RCC 7860 (cell line): ENCODE data around the gene NTN5.
A peak's percentile ranks its signal among the peaks of the same experiment; 100 is the strongest.
"Not testable (repeated sequence)": the region's sequence is repeated elsewhere in the genome, so short reads cannot be mapped to it uniquely, and the experiment has no call there.

ENCODE experiments used
- DNase-seq: peaks from one replicate; pipeline ENCODE4 v3.0.0-alpha.2; 2015; ENCODE audit warnings: low spot score
- FAIRE-seq: peaks from 2 replicates; lab custom pipeline; 2012; peaks lifted over from hg19 to GRCh38; lab: Jason Lieb, UNC

The NTN5 gene

DNA sequence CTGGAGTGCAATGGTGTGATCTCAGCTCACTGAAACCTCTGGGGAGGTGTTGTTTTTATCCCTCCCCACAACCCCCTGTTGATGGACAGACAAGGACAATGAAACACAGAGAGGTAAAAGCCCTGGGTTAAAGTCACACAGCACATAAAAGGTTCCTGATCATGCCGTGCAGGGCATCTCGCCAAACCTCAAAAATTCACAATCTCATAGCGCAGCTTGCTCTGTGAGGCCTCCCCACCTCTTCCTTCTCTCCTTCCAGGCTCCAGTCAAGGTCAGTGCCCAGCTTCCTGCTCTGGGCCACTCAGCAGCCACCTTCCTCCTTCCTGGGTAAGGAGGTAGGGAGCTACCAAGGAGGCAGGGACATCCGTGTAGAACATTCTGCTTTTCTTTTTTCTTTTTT lies 25.2 kb upstream of the NTN5 start:
- peak; percentile 85 for FAIRE-seq
- DNase-seq: peak; percentile 74

DNA sequence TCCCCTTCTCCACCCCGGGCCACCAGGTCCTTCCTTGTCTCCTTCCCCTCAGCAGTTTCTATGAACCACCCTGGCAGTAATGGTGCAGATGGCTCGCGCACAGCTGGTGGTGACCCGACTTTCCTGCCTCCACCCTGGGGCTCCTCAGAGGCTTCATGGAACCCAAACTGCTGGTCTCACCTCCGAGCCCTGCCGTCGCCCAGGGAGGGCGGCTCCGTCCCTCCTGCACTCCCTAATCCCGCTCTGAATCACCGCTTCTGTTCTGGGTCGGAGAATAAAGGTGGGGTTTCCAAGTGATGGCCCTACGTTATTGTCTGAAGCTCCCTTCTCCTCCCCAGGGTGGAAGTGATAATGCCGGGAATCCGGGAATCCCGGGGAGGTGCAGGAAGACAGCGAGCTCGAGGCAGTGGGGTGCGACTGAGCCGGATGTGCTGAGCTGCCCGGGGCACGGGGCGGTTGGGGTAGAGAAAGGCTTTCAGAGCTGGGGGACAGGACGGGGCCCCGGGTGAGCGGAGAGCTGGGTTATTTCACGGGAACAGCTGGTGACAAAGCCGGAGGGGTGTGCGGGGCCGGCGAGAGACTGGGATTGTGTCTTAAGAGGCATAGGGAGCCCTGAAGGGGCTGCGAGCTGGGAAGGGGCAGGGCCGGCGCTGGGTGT lies 23.7 kb upstream of the NTN5 start:
- DNase-seq: no peak

DNA sequence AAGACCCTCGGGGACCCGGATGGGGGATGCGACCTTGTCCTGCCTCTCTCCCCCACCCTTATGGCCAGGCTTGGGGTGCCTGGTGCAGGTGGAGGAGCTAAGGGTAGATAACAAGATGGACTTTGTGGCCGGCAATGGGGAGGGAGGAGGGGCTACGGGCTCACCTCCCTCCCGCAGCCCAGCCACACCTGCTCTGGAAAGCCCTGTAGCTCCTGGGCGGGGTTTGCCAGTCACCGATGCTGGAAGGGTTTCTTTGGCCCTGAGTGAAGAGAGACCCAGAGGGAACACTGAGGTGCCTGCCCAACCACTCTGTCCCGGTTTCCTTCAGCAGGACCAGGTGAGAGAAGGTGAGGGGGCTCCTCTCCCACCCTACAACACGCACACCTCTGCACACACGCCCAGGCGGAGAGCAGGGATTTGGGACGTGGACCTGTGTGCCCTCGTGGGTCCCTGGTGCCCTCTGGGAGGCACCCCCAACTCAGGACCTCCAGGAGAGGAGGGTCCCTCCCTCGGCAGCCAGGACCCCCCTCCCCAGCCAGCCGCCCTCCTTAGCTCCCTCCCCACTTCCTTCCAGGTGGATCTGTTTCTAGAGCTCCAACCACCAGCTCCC lies 23.0 kb upstream of the NTN5 start, which contains the start of gene FUT2:
Gene FUT2 (plus strand): TSS at position 229 of the 610 bp plus-strand sequence. CDS start 6,986 bp downstream, outside the sequence.
- no peak for DNase-seq
- no peak for FAIRE-seq

More for the DNA sequence above, 23.7 kb upstream of the NTN5 start:
- no peak for FAIRE-seq

DNA sequence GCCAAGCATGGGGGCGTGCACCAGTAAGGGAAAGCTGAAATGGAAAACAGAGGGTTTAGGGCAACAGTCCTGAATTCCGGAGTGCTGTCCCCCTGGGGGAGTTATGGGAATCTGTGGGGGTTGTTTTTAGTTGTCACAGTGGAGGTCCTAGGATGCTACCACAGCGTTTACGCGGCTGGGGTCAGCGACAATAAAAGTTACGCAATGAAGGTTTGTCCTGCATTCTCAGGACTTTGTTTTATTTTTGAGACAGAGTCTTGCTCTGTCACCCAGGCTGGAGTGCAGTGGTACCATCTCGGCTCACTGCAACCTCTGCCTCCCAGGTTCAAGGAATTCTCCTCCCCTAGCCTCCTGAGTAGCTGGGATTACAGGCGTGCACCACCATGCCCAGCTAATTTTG lies 20.8 kb upstream of the NTN5 start:
- not testable (repeated sequence) for FAIRE-seq, DNase-seq

DNA sequence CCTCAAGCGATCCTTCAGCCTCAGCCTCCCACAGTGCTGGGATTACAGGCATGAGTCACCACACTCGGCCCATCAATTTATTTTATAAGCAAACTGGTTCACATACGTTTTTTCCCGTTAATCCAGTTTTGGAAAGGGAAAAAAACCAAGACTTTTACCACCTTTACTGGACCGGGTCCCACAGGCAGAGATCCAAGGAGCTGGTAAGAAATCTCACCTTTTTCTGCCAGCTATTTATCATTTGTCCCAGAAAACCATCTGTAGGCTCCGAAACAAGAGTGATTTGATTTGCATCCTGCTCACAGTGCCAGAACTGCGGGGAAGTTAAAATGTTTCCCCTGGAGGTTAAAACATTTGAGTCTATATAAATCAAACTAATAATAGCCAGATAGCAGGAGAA lies 16.6 kb upstream of the NTN5 start:
- DNase-seq: no peak
- FAIRE-seq: no peak

DNA sequence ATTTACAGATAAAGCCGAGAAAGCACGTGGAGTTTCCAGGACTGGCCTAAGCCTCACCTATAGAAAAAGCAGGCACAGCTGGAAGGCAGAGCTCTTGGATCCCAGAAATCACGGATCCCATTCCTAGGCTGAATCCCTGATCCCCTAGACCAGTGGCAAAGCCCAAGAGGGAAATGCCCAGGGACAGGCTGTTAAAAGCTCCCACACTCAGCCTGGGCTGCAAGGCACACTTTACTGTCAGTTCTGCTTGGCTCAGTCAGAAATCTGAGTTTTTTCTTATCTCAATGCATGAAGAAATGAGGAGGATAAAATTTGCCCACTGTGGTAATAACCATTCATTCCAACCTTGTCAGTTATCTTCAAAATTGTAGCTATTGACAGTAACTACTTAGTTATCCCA lies 15.0 kb upstream of the NTN5 start:
- no peak for DNase-seq
- no peak for FAIRE-seq

DNA sequence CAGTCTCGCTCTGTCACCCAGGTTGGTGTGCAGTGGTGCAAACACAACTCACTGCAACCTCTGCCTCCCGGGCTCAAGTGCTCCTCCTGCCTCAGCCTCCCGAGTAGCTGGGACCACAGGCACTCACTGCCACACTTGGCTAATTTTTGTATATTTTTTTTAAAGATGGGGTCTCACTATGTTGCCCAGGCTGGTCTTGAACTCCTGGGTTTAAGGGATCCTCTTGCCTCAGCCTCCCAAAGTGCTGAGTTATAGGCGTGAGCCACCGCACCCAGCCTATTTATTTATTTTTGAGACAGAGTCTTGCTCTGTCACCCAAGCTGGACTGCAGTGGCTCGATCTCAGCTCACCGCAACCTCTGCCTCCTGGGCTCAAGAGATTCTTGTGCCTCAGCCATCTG lies 13.8 kb upstream of the NTN5 start:
- not testable (repeated sequence) for FAIRE-seq

GRCh38 chr19:48686088-48686487 lies 13.3 kb upstream of the NTN5 start:
- DNase-seq: peak; percentile 35
- FAIRE-seq: peak; percentile 28

More for the DNA sequence above, 13.8 kb upstream of the NTN5 start:
- not testable (repeated sequence) for DNase-seq

GRCh38 chr19:48685583-48685982 lies 12.8 kb upstream of the NTN5 start:
- FAIRE-seq: peak; percentile 83
- DNase-seq: peak; percentile 76

- FAIRE-seq: no peak
- DNase-seq: no peak
Measured at GRCh38 chr19:48683349-48683748, 10.5 kb upstream of the NTN5 start.

- FAIRE-seq (peak; percentile 96), DNase-seq (peak; percentile 96)
Measured at GRCh38 chr19:48681127-48681470, 8.3 kb upstream of the NTN5 start.

- FAIRE-seq (no peak), DNase-seq (no peak)
Measured at GRCh38 chr19:48680436-48681126, 7.8 kb upstream of the NTN5 start.

DNA sequence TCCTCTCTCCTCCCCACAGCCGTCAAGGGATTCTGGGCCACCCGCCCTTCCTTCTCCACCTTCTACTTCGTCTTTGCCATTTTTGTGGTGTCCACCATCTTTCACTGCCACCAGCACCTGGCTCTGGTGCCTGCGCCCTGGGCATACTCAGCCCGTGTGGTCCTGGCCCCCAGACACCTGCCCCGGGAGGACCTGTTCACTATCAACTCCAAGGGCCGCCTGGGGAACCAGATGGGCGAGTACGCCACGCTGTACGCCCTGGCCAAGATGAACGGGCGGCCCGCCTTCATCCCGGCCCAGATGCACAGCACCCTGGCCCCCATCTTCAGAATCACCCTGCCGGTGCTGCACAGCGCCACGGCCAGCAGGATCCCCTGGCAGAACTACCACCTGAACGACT lies 7.2 kb upstream of the NTN5 start:
- DNase-seq, FAIRE-seq: not testable (repeated sequence)

DNA sequence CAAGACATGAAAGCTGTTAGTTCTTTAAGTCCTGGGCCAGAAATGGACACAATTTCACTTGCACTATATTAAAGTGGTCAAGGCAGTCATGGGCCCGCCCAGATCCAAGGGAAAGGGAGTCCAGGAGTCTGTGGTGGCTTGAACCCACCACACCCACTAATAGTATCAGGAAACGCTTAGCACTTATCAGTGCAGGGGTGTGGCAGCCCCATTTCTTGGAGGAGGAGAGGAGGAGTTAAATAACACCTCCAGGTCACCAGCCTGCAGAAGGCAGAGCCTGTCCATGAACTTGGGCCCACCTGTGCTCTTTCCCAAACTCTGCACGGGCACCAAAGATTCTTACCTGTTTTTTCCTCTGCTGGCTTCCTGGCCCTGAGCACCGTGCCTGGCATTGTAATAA lies 5.4 kb upstream of the NTN5 start:
- FAIRE-seq (no peak), DNase-seq (no peak)

- no peak for DNase-seq
- FAIRE-seq: no peak
Measured at GRCh38 chr19:48676887-48677286, 4.1 kb upstream of the NTN5 start.

DNA sequence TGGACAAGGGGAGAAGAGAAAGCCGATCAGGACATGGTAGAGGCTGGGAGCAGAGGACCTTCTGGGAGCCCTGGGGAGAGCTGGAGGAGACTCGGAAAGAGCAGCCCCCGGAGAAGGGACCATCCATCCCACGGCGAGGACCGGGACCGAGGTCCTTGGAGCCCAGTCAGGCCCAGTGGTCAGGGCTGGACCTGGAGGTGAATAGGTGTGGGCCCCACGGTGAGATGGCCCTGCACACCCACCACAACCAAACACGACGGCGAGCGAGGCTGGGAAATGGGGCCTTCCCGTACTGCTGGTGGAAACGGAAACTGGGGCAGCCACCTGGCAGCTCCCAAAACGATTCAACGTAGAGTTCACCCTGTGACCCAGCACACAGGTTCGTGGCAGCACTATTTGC lies 3.7 kb upstream of the NTN5 start:
- no peak for DNase-seq
- no peak for FAIRE-seq

- FAIRE-seq: no peak
- peak; percentile 39 for DNase-seq
Measured at GRCh38 chr19:48674921-48675824, 2.4 kb upstream of the NTN5 start.

DNA sequence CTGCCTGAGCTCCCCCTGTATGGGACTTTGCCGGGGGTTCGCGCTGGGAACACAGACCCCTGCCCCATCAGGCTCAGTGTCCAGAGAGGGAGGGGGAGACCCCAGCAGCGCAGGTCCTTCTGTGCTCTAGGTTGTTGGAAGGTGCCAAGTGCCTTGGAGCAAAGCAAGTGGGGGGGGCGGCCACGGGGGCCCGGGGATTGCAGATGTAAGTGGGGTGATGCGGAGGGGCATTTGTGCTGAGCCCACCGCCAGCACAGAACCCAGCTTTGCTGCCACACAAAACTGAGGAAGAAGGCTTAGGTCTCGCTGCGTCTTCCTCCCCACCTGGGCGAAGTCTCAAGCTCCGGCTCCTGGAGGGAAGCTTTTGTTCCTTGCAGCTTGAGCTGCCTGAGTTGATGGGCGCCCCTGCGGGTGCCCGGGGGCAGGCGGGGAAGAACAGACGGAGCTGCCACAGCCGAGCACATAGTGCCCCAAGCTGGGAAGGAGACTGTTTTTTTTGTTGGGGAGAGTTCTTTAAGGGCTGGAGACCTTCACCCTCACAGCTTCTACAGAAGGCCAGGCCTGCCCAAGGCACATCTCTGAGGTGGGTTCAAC lies 1.5 kb upstream of the NTN5 start:
- no peak for FAIRE-seq

GRCh38 chr19:48673436-48674100 lies 751 bp upstream of the NTN5 start:
- FAIRE-seq (no peak), DNase-seq (no peak)

More for the DNA sequence above, 1.5 kb upstream of the NTN5 start:
- DNase-seq: no peak

GRCh38 chr19:48671446-48671995 lies 1.3 kb downstream of the NTN5 start:
- DNase-seq (no peak), FAIRE-seq (no peak)
